GM19438 (cell line): ENCODE measurements around the gene GSTO2.

Experiments
- ATAC-seq: cut with Tn5 transposase; IDR thresholded peaks from one replicate; pipeline ENCODE4 v1.9.1; 2021; ENCODE audit warnings: low read depth; ENCODE audit not compliant: unreplicated experiment

Gene GSTO2

GRCh38 chr10:104336821-104337467 lies 68.0 kb downstream of the GSTO2 start:
- ATAC-seq: no peak

- ATAC-seq: peak; percentile 51
These were observed 68.6 kb downstream of the GSTO2 start for GRCh38 chr10:104337521-104337984.

- peak; percentile 72 for ATAC-seq
These were observed 69.2 kb downstream of the GSTO2 start, which contains the start of gene ITPRIP for GRCh38 chr10:104337985-104338735. Gene ITPRIP, minus strand, starts transcription at chr10:104338465. Its CDS starts 22,414 bp downstream, at chr10:104316051.

GRCh38 chr10:104339469-104340110 lies 70.6 kb downstream of the GSTO2 start:
- ATAC-seq: no peak

GRCh38 chr10:104340111-104340526 lies 71.1 kb downstream of the GSTO2 start:
- ATAC-seq: no peak

- ATAC-seq: no peak
These were observed 71.7 kb downstream of the GSTO2 start for GRCh38 chr10:104340641-104341040.

GRCh38 chr10:104342941-104343411 lies 74.0 kb downstream of the GSTO2 start:
- ATAC-seq: no peak

GRCh38 chr10:104344219-104344618 lies 75.2 kb downstream of the GSTO2 start:
- ATAC-seq: no peak

- ATAC-seq: no peak
These were observed 76.5 kb downstream of the GSTO2 start for GRCh38 chr10:104345515-104345914.

- ATAC-seq: no peak
These were observed 77.0 kb downstream of the GSTO2 start for GRCh38 chr10:104345941-104346340.

- ATAC-seq: no peak
These were observed 78.5 kb downstream of the GSTO2 start for GRCh38 chr10:104347295-104348045.

GRCh38 chr10:104348601-104349000 lies 79.6 kb downstream of the GSTO2 start:
- ATAC-seq: no peak

- peak; percentile 44 for ATAC-seq
These were observed 80.7 kb downstream of the GSTO2 start for GRCh38 chr10:104349623-104350126.

GRCh38 chr10:104350127-104350635 lies 81.2 kb downstream of the GSTO2 start:
- peak; percentile 38 for ATAC-seq

- no peak for ATAC-seq
These were observed 82.2 kb downstream of the GSTO2 start for GRCh38 chr10:104351061-104351702.

GRCh38 chr10:104351919-104352318 lies 82.9 kb downstream of the GSTO2 start:
- ATAC-seq: no peak

- ATAC-seq: peak; percentile 62
These were observed 84.5 kb downstream of the GSTO2 start, which contains the start of gene CFAP58 for GRCh38 chr10:104353325-104354048. Gene CFAP58, plus strand, starts transcription at chr10:104353833. Its CDS starts 65 bp downstream, at chr10:104353898.
